Esophagus (tissue), 2 donors: ENCODE data around the gene ATP5F1E. TPM values are rescaled to one million over a fixed set of nuclear protein-coding genes. Genes with fewer than 3 reads are reported as not detected.

Experiments
- H3K27ac ChIP-seq, 2 donors: one replicate each; pipeline ENCODE4 v1.5.1; 2013; ENCODE audit warnings: low read depth in 2 of 2, mild to moderate bottlenecking in 2 of 2, inconsistent platforms in 1 of 2, low read length in 1 of 2, moderate library complexity in 1 of 2
- H3K27me3 ChIP-seq, 2 donors: one replicate each; pipeline ENCODE4 v1.6.1; 2013; ENCODE audit warnings: low read length in 2 of 2, control low read depth in 1 of 2, mild to moderate bottlenecking in 1 of 2; ENCODE audit not compliant: insufficient read depth in 2 of 2, control insufficient read depth in 1 of 2
- H3K36me3 ChIP-seq, 2 donors: one replicate each; pipeline ENCODE4 v1.6.1; 2013; ENCODE audit warnings: low read length in 1 of 2; ENCODE audit not compliant: control insufficient read depth in 2 of 2, insufficient read depth in 2 of 2
- H3K4me1 ChIP-seq, 2 donors: one replicate each; pipeline ENCODE4 v1.6.1; 2013; ENCODE audit warnings: low read length in 1 of 2; ENCODE audit not compliant: control insufficient read depth in 2 of 2, insufficient read depth in 2 of 2
- H3K4me3 ChIP-seq, 2 donors: one replicate each; pipeline ENCODE4 v1.5.1; 2013; ENCODE audit warnings: low read length in 2 of 2, mild to moderate bottlenecking in 2 of 2, low read depth in 1 of 2, moderate library complexity in 1 of 2
- H3K9me3 ChIP-seq, 2 donors: one replicate each; pipeline ENCODE4 v1.6.1; 2013; ENCODE audit warnings: mild to moderate bottlenecking in 2 of 2, low read depth in 1 of 2, low read length in 1 of 2, moderate library complexity in 1 of 2; ENCODE audit not compliant: control insufficient read depth in 2 of 2, insufficient read depth in 1 of 2
- WGBS, 2 donors: extraction: QIAGEN DNeasy Blood & Tissue Kit; methylation state at CpG; one replicate each; pipeline ENCODE4 v1.1.7; 2013; 5-methylcytosine and 5-hydroxymethylcytosine counted together
- polyA plus RNA-seq, 2 donors: library from polyadenylated mRNA; stranded (reverse); fragments of 200-250 nt; gene quantifications; one replicate each; pipeline ENCODE4 v1.2.3, GENCODE V29; 2013
- donor health status: healthy with polysubstance abuse.
- donor health status: Bipolar disorder and iron deficiency.

ATP5F1E gene
- polyA plus RNA-seq, 2 donors, result 36.3 to 50.1 TPM

DNA sequence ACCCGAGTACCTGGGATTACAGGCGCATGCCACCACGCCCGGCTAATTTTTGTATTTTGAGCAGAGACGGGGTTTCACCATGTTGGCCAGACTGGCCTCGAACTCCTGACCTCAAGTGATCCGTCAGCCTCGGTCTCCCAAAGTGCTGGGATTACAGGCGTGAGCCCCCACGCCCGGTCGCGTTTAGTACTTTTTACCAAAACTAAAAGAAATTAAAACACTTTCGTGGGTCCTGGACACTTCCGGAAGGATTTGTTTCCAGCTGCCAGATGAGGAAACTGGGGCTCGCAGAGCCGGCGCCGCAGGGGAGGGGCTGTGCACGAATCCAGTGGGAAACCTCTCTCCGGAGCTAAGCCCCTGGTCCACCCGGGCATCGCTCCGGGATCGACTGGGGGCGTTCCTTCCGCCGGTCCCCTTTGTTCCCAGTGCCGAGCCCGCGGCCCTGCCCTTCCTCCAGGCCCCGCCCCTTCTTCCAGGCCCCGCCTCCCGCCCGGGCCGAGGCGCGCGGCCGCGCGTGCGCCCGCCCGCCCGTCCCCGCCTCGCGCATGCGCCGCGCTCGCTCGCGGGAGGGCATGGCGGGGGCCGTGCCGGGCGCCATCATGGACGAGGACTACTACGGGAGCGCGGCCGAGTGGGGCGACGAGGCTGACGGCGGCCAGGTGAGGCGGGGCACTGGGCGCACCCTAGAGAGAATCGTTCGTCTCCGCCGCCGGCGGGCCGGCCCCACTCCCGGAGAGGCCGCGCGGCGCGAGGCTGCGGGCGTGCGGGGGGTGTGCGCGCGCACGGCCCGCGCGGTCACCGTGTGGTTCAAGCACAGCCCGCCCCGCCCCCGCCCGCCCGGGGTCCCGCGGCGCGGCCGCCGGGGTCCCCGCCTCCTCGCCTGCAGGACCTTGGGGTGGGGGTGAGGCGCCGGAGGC is 51.2 kb downstream of the ATP5F1E start, which contains the start of gene NELFCD:
NELFCD (plus strand) TSS at position 546 of the 917 bp plus-strand sequence; CDS start at position 600, 54 bp downstream.
- Histone ChIP-seq H3K4me3 (peak within 1 kb of the TSS; percentile 88 to 99), H3K4me1 (peaks cover 2 to 4% of the 10 kb centered on the region in 2 donors), H3K27ac (peak within 1 kb of the TSS; percentile 69 to 88)

DNA sequence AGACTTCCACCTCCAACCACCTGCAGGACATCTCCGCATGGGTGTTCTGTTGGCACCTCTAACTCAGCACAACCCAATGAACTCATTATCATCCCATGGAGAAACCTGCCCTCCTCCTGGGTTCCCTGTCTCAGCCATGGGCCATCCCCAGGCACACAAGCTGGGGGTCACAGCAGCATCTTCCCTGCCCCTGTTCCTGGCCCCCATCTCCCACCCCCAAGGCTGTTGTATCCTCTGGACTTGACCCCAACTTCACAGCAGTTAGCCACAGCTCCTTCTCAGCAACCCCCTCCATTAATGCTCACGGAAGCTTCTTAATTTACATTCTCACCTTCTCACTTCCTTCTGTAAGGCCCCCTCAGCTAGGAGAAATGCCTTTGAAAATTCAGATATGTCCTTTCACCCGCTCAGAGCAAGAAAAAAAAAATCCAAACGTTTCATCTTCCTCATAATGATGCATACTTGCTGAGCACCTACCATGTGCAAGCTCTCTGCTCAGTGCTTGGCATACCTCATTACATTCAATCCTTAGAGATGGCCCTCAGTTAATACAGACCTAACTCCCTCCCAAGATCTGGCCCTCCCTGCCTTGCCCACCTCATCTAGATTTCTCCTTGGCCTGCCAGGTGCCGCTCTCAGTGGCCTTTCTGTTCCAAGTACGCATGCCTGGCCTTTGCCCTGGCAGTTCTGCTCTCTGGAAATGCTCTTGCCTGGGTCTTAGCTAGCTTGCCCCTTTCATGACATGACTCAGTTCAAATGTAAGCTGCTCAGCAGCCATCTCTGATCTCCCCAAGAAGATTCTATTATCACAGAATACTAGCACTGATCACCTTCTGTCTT is 53.6 kb downstream of the ATP5F1E start:
- Histone ChIP-seq H3K27ac (no peak overlapping the region), H3K4me3 (no peak overlapping the region), H3K36me3 (no peaks in the 10 kb centered on the region), H3K27me3 (no peaks in the 10 kb centered on the region), H3K9me3 (peaks cover 2% of the 10 kb centered on the region in 2 donors), H3K4me1 (peaks cover 2 to 4% of the 10 kb centered on the region in 2 donors)
- WGBS, 2 donors, result 72 to 75% methylated on average over 6 of the region's 6 CpGs

More for the DNA sequence above, 51.2 kb downstream of the ATP5F1E start, which contains the start of gene NELFCD:
- Histone ChIP-seq H3K9me3 (peaks cover 1 to 2% of the 10 kb centered on the region in 2 donors), H3K27me3 (no peaks in the 10 kb centered on the region), H3K36me3 (no peaks in the 10 kb centered on the region)
- 4 to 12% methylated on average over 42 to 109 of the region's 109 CpGs for WGBS, 2 donors

DNA sequence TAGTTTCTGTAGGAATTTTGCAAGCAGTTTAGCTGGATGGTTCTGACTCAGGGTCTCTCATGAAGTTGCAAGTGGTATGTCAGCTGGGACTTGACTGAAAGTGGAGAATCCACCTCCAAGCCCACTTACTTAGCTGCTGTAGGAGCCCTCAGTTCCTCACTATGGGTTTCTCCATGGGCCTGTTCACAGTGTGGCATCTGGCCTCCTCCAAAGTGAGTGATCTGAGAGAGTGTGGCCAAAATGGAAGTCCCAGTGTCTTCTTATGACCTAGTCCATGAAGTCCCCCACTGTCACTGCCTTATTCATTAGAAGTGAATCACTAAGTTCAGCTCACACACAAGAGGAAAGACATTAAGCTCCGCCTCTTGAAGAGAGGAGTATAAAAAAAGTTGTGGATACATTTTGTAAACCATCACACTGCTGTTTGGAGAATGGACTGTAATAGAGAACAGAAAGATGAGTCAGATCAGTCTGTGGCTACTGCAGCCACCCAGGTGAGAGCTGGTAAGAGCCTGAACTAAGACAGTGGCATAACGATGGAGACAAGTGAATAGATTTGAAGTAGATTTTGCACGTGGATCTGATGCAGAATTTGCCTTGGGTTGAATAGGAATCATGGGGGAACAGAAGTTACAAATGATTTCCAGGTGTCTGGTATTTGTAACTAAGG is 55.9 kb downstream of the ATP5F1E start:
- H3K27ac ChIP-seq, result no peak overlapping the region
- WGBS, 2 donors, result 84 to 91% methylated on average over 3 of the region's 3 CpGs
- no peak overlapping the region for H3K4me3 ChIP-seq
- no peaks in the 10 kb centered on the region for H3K36me3 ChIP-seq
- no peaks in the 10 kb centered on the region for H3K4me1 ChIP-seq
- H3K9me3 ChIP-seq, result peaks cover 2% of the 10 kb centered on the region in 2 donors
- H3K27me3 ChIP-seq, result no peaks in the 10 kb centered on the region

Other genes starting within 250 kb of the ATP5F1E start
- under 1 TPM; 0.09 to 0.49 TPM for gene GNAS-AS1, start 181.4 kb downstream of the ATP5F1E start, polyA plus RNA-seq
- gene GNAS, start 179.6 kb downstream of the ATP5F1E start, polyA plus RNA-seq, result 1,000 to 10,000 TPM in 1 of 2 donors, 100 to 1,000 TPM in 1; 590 to 1,519 TPM
- gene NELFCD, start 51.1 kb downstream of the ATP5F1E start, polyA plus RNA-seq, result 10 to 100 TPM; 36.6 to 38.2 TPM
- gene CTSZ, start 25.1 kb downstream of the ATP5F1E start, polyA plus RNA-seq, result 10 to 100 TPM; 17.0 to 41.9 TPM
- gene TUBB1, start 12.9 kb downstream of the ATP5F1E start, polyA plus RNA-seq, result under 1 TPM in 1 of 2 donors, not detected in 1; 0.04 TPM
- 10 to 100 TPM; 25.0 to 38.1 TPM for gene PRELID3B, start 10.5 kb upstream of the ATP5F1E start, polyA plus RNA-seq
- under 1 TPM; 0.09 to 0.16 TPM for gene ZNF831, start 131.5 kb upstream of the ATP5F1E start, polyA plus RNA-seq